ENCODE data around the gene DOK3. TPM values are rescaled to one million over a fixed set of nuclear protein-coding genes. Genes with fewer than 3 reads are reported as not detected.
A peak's percentile ranks its signal among the peaks of the same experiment; 100 is the strongest.

Gene DOK3
- total and polyA plus RNA-seq, 2 of the 13 experiments (the other 11 are each of a cell fraction or from before 2014, with no cell fraction given), result 1.4 to 1.5 TPM

DNA sequence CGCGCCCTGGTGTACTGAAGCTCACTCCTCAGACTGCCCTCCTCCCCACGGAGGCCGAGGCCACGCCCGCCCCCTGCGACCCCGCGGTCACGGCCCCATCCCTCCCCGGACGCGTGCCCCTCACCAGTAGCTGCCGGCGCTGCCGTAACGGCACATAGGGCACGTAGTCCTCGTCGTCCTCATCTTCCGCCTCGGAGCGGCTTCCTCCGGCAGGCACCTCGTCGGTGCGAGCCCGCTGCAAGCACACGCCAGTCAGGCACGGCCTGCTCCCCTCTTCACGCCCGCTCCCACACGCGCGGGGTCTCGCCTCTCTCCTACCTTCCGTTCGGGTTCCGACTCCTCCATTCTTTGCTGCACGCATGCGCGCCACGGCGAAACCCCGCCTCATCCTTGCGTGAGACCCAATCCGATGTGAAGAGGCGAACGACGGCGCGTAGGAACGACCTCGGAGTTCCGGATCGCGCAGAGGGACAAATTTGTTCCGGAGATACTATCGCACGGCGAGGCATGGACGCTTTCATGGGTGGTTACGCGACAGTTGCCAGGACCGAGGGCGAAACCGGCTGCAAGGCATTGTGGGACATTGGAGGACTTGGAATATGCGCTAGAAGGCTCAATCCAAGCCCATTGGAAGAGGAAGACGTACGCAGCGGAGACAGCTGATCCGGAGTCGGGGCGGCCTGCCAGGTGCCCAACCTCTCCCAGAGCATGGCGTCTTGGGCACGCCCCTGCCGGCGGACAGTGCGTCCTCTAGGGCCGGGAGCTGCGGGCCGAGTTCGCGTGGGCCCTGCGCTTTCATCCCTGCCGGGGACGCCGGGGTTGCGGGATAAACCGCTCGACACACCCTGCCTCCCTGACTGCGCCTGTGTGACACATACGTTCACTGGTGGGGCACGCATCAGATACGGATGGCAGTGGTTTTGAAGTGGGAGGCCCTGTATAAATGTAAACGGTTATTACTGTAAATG, 7.3 kb upstream of the DOK3 start, which contains the start of gene DDX41 (continued):
- TF ChIP-seq, protein P1, sequence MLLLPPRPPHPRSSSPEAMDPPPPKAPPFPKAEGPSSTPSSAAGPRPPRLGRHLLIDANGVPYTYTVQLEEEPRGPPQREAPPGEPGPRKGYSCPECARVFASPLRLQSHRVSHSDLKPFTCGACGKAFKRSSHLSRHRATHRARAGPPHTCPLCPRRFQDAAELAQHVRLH (CRISPR knock-in tag; IDR thresholded peaks at IDR 0.05; ENCODE audit: borderline replicate concordance, low read depth), result peak; percentile 97; the same call in 1 of the 2 replicates
- TF ChIP-seq JUND (CRISPR knock-in tag; IDR thresholded peaks at IDR 0.05) (peak; percentile 18; the same call in 1 of the 2 replicates), ATAD3A (CRISPR knock-in tag; IDR thresholded peaks at IDR 0.05) (no peak), JUN (CRISPR knock-in tag; IDR thresholded peaks at IDR 0.05) (peak; percentile 61), EP300 (IDR thresholded peaks at IDR 0.05; ENCODE audit: low read depth in 2 of 2, low read length in 2 of 2) (peak in 1 of 2 experiments; percentile 17; a peak in 1 of 4 replicates), EP300 (CRISPR knock-in tag; IDR thresholded peaks at IDR 0.05; ENCODE audit: borderline replicate concordance) (no peak; the same call in 1 of the 2 replicates), MXD4 (CRISPR knock-in tag; IDR thresholded peaks at IDR 0.05) (peak; percentile 95), PHF21A (CRISPR knock-in tag; IDR thresholded peaks at IDR 0.05) (peak; percentile 89), ZNF234 (CRISPR knock-in tag; conservative IDR thresholded peaks at IDR 0.05) (no peak), U2AF2 (IDR thresholded peaks at IDR 0.05; ENCODE audit: low read depth, low read length) (no peak), GPN1 (CRISPR knock-in tag; IDR thresholded peaks at IDR 0.05; ENCODE audit: borderline replicate concordance) (no peak), CBX2 (IDR thresholded peaks at IDR 0.05; ENCODE audit: low read depth, low read length) (no peak), CBX2 (CRISPR knock-in tag; IDR thresholded peaks at IDR 0.05; ENCODE audit: low read depth) (no peak), MAZ (IDR thresholded peaks at IDR 0.05; ENCODE audit: borderline replicate concordance, low read depth, low read length) (peak; percentile 59; the same call in 1 of the 2 replicates), MAZ (CRISPR knock-in tag; IDR thresholded peaks at IDR 0.05; ENCODE audit: low read depth) (peak; percentile 95; the same call in 1 of the 2 replicates), ARID2 (CRISPR knock-in tag; IDR thresholded peaks at IDR 0.05; ENCODE audit: borderline replicate concordance) (0 out of 2 replicates have a peak, but pooled peaks have one; percentile 39), ZNF749 (CRISPR knock-in tag; IDR thresholded peaks at IDR 0.05; ENCODE audit: borderline replicate concordance) (0 out of 2 replicates have a peak, but pooled peaks have one; percentile 8), YEATS2 (CRISPR knock-in tag; IDR thresholded peaks at IDR 0.05; ENCODE audit: borderline replicate concordance) (peak; percentile 99), NFE2L1 (CRISPR knock-in tag; IDR thresholded peaks at IDR 0.05; ENCODE audit: borderline replicate concordance) (no peak), NCOA2 (CRISPR knock-in tag; IDR thresholded peaks at IDR 0.05) (peak; percentile 63; the same call in 1 of the 2 replicates), ZNF572 (CRISPR knock-in tag; IDR thresholded peaks at IDR 0.05) (no peak; the same call in 1 of the 2 replicates), ARNTL (CRISPR knock-in tag; IDR thresholded peaks at IDR 0.05) (peak; percentile 73), ZNF816 (CRISPR knock-in tag; IDR thresholded peaks at IDR 0.05; ENCODE audit: borderline replicate concordance) (no peak), KLF11 (CRISPR knock-in tag; IDR thresholded peaks at IDR 0.05) (peak; percentile 90; the same call in 1 of the 2 replicates), SETDB1 (CRISPR knock-in tag; IDR thresholded peaks at IDR 0.05; ENCODE audit: borderline replicate concordance) (no peak)
- TF ChIP-seq, protein P2, sequence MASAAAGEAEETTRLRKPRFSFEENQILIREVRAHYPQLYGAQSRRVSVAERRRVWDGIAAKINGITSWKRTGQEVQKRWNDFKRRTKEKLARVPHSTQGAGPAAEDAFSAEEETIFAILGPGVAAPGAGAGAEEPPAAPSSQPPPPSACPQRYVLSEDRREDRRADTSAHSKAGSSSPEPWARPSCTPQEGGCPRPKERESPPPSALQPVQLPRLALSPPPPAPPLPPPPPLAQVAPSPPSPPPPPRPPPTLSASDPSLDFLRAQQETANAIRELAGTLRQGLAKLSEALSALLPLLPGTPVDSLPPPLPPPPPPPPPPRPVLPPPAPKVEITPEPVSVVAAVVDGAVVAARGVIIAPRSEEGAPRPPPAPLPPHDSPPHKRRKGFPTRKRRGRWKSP (CRISPR knock-in tag; IDR thresholded peaks at IDR 0.05), result peak; percentile 89; the same call in 1 of the 2 replicates
- TF ChIP-seq, protein P3, sequence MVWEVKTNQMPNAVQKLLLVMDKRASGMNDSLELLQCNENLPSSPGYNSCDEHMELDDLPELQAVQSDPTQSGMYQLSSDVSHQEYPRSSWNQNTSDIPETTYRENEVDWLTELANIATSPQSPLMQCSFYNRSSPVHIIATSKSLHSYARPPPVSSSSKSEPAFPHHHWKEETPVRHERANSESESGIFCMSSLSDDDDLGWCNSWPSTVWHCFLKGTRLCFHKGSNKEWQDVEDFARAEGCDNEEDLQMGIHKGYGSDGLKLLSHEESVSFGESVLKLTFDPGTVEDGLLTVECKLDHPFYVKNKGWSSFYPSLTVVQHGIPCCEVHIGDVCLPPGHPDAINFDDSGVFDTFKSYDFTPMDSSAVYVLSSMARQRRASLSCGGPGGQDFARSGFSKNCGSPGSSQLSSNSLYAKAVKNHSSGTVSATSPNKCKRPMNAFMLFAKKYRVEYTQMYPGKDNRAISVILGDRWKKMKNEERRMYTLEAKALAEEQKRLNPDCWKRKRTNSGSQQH (CRISPR knock-in tag; IDR thresholded peaks at IDR 0.05; ENCODE audit: low read depth), result no peak; the same call in 1 of the 2 replicates
